EH (cell line): ENCODE results near the gene LRR1.
"Not testable (repeated sequence)": the region's sequence is repeated elsewhere in the genome, so short reads cannot be mapped to it uniquely, and the experiment has no call there.

ENCODE experiments used
- DNase-seq: peaks from one replicate; pipeline ENCODE4 v3.0.0-alpha.2; 2015; ENCODE audit warnings: low read depth

LRR1 gene

GRCh38 chr14:49586673-49587460 lies 11.9 kb upstream of the LRR1 start:
- DNase-seq = peak; percentile 78

GRCh38 chr14:49589387-49589786 lies 9.4 kb upstream of the LRR1 start:
- no peak for DNase-seq

- peak; percentile 81 for DNase-seq
Measured at GRCh38 chr14:49593016-49593415, 5.7 kb upstream of the LRR1 start.

- peak; percentile 42 for DNase-seq
Measured at GRCh38 chr14:49594347-49595091, 4.2 kb upstream of the LRR1 start.

GRCh38 chr14:49598189-49598484 lies 603 bp upstream of the LRR1 start:
- no peak for DNase-seq

- DNase-seq = no peak
Measured at GRCh38 chr14:49607583-49607982, 8.8 kb downstream of the LRR1 start.

GRCh38 chr14:49612251-49612650 lies 13.5 kb downstream of the LRR1 start:
- no peak for DNase-seq

- DNase-seq = no peak
Measured at GRCh38 chr14:49612671-49613070, 13.9 kb downstream of the LRR1 start.

GRCh38 chr14:49614196-49614595 lies 15.5 kb downstream of the LRR1 start:
- no peak for DNase-seq

GRCh38 chr14:49615776-49616175 lies 17.0 kb downstream of the LRR1 start:
- DNase-seq = no peak

- no peak for DNase-seq
Measured at GRCh38 chr14:49617852-49618519, 19.2 kb downstream of the LRR1 start.

GRCh38 chr14:49619273-49619672 lies 20.5 kb downstream of the LRR1 start:
- not testable (repeated sequence) for DNase-seq

GRCh38 chr14:49619730-49620129 lies 21.0 kb downstream of the LRR1 start:
- no peak for DNase-seq

- peak; percentile 98 for DNase-seq
Measured at GRCh38 chr14:49620182-49621113, 21.7 kb downstream of the LRR1 start, which contains the start of the genes MGAT2 and RPL36AL. Gene MGAT2, plus strand, starts transcription at chr14:49620799. Its CDS starts 470 bp downstream, at chr14:49621269. Gene RPL36AL, minus strand, starts transcription at chr14:49620626. Its CDS starts 1,522 bp downstream, at chr14:49619104.

- DNase-seq = peak; percentile 63
Measured at GRCh38 chr14:49621114-49621881, 22.6 kb downstream of the LRR1 start.

GRCh38 chr14:49622022-49622607 lies 23.4 kb downstream of the LRR1 start:
- DNase-seq = peak; percentile 31

GRCh38 chr14:49623387-49623786 lies 24.6 kb downstream of the LRR1 start:
- DNase-seq = no peak

GRCh38 chr14:49623941-49624839 lies 25.4 kb downstream of the LRR1 start:
- no peak for DNase-seq
